Activated CD4-positive, CD25-positive, alpha-beta regulatory T cell (primary cell): ENCODE data around the gene C4orf50.

ENCODE experiments used
- DNase-seq, 4 experiments: peaks; one replicate each; lab custom pipeline; 2025; lab: John Stamatoyannopoulos, UW

Gene C4orf50

GRCh38 chr4:6043843-6044242, 25.6 kb upstream of the C4orf50 start:
- DNase-seq: no peak

DNA sequence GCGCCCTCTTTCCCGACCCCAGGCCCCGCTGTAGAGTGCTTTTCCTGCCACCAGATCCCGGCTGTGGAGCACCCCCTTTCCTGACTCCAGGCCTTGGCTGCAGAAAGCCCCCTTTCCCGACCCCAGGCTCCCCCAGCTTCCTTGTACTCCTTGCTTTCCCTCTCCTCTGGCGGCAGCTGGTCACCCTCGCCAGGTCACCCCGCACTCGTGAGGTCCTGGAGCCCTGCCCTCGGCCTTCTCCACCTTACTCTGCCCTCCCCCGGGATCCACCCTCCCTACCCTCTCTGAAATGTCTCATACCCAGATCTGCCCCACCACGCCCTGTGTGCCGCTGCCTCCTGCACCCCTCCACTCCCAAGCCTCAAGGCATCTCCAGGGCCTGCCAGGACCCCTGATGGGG, 25.0 kb upstream of the C4orf50 start:
- no peak for DNase-seq

DNA sequence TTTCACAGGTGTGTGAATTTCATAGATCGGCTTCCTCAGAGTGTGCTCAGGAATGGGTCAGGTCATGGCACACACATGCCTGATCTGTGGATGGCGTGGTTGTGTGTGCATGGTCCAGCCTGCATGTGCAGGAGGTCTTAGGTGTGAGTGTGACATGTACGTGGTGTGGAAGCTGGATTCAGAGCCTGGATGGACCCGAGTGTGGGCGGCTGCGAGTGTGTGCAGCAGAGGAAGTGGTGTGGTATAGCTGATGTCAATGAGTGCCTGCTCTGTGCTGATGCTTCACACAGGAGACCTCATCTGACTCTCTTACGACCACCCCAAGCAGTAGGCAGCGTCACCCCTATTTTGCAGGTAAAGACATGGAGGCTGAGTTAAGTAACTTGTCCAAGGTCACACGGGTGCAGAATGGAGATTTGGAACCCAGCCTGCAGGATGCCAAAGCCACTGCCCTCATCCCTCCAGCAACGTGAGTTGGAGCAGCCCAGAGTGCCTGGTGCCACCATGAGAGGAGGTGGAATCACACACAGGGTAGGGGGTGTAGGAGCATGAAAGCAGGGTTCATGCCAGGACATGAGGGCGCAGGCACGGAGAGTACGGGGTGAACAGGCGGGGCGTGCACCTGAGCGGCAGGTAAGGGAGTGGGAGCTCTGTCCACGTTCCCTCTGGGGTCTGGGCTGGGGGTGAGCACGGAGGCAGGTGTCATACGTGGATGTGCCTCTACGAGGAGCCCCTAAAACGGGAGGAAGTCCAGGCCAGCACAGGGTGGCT, 24.2 kb upstream of the C4orf50 start:
- DNase-seq: no peak

GRCh38 chr4:6041800-6042199, 23.6 kb upstream of the C4orf50 start:
- no peak for DNase-seq

- no peak for DNase-seq
These were observed 20.5 kb upstream of the C4orf50 start for GRCh38 chr4:6038711-6039110.

DNA sequence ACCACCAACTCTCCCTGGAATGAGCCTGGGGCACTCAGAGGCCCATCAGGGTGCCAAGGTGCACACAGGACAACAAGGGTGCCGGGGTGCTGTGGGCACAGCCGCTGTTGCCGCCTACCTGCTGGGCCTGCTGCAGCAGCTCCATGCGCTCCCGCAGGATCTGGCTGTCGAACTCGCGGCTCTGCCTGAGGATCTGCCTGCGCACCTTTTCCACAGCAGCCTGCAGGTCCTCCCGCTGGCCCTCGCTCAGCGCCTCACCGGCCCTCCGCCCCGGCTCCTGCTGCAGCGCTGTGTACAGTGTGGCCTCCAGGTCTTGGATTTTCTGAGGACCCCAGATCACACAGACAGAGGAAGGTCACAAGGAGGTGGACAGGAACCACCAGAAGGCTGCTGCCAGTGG, 17.6 kb upstream of the C4orf50 start:
- no peak for DNase-seq

DNA sequence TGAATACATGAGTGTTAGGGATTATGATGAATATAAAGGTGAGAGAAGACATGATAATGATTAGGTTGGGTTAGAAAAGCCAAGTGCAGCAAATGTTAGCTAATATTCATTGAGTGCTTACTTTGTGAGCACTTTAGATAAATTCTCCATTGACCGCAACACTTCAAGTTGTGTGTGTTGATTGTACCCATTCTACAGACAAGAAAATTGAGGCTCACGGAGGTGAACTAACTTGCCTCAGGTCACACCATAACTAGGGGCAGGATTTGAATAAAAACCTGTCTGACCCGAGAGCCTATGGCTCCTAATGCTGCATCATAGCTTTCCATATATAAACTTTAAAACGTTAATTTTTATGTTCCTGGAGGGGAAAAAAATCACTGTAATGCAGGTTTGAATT, 15.2 kb upstream of the C4orf50 start:
- no peak for DNase-seq

DNA sequence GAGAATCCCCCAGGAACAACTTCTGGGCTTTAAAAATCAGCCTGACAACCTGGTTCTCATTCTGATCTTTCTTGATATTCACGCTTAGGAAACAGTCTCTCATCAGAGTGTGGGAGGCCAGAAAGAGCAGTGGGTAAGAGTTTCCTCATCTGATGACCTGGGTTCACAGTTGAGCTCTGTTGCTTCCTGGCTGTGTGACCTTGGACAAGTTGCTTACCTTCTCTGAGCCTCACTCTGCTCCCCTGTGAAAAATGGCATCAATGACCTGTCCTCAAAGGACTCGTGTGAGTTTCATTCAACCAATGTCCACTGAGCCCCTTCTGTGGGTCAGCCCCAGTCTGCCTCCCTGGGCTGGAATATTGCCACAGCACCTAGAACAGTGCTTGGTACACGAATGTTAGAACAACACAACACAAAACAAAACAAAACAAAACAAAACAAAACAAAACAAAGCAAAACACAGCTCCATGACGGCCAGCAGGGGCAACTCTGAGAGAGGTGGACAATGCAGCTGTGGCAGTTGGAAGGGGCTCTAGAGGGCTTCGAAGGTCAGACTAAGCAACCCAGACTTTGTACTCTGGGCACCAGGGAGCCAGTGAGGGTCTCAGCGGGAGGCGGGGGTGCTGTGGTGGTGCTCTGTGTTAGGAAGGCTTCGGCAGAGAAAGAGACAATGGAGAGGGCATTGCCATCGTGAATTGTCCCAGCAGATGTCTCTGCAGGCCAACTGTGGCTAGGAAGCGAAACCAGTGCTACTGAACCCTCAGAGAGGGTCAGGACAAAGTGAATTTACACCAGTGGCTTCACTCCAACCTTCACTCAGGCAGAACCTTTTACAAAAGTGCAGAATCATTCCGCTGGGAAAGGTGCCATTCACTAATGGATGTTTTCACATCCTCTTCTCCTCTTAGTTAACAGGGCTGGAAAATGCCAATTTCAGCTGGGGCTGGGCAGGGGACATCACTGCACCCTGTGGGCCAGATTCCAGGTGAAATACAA, 14.3 kb upstream of the C4orf50 start:
- DNase-seq: no peak

DNA sequence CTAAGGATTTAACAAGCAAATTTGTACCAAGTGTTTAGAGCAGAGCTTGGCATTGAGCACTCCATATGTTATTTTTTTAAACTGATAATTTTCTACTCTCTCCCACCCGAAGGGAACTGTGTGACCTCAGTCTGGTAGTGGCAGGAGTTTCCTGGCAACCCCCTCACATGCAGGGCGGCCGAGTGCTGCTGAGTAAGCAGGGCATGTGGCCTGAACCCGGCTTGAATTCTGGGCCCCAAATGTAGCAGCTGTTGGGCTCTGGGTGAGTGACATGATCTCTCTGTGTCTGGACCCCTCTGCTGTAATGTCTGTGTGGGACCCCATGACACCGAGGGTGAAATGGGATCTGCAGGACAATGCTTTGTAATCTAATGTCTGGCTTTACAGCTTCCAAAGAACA, 13.6 kb upstream of the C4orf50 start:
- no peak for DNase-seq

DNA sequence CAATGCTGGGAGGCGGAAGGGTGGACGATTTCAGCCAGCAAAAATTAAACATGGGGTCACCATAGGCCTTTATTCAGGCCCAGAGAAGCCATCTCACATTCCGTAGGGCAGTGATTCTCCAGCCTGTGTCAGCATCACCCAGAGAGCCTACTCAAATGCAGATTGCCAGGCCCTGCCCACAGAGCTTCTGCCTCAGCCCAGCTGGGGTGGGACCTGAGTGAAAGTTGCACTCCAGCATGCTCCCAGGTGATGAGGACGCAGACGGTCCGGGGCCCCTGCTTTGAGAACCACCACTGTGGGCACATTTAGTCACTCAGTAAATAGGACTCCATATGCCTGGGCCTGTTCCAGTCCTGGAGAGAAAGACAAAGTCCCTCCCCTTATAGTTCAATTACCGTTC, 12.4 kb upstream of the C4orf50 start:
- no peak for DNase-seq

DNA sequence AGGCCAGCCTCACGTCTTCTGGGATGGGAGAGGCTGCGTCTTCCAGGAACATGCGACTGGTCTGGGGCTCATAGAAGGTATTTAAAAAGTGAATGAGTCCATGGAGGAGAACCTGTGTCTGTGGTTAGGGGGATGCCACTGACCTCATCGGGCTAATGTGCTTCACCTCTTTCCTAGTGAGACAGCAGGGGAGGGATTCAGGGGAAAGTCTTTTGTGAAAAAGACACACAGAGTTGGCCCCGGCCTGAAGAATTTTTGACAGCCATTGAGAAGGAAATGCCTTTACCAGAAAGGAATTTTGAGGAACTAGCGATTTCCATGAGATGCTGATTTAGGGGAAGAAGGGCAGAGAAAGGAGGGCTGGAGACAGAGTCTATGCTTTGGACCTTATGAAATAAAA, 11.0 kb upstream of the C4orf50 start:
- no peak for DNase-seq

DNA sequence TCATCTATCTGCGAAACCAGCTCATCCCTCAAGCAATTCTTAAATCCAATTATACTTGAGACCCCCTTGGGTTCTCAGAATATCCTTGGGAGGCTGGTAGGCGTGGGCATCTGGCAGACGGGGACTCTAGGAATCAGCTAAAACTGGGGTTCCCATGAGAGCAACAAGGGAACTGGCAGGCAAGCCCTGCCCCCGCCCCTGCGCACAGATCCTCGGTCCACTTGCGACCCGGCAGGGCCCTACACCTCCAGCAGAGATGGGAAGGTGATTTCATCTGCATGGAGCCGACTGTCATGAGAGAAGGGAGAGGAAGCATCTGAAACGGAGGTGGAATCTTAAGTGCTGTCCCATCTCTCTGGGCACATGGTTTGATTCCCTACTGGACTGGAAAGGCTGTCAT, 9.9 kb upstream of the C4orf50 start:
- no peak for DNase-seq

DNA sequence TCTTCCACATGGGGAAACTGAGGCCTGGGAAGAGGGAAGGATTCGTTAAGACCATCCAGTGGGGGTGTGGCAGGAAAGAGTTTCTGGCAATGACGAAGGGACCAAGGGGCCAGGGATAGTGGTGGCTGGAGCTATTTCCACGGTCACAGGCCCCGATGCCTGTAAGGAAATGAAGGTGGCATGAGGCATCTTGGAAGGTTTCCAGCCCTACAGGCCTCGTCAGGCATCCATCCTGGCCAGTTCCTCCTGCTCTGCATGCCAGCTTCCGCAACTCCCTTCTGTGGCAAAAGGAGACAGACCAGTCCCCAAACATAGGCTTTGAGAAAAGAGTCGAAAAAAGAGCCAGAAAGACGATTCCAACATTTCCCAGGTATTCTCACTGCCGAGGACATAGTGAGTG, 9.2 kb upstream of the C4orf50 start:
- no peak for DNase-seq

DNA sequence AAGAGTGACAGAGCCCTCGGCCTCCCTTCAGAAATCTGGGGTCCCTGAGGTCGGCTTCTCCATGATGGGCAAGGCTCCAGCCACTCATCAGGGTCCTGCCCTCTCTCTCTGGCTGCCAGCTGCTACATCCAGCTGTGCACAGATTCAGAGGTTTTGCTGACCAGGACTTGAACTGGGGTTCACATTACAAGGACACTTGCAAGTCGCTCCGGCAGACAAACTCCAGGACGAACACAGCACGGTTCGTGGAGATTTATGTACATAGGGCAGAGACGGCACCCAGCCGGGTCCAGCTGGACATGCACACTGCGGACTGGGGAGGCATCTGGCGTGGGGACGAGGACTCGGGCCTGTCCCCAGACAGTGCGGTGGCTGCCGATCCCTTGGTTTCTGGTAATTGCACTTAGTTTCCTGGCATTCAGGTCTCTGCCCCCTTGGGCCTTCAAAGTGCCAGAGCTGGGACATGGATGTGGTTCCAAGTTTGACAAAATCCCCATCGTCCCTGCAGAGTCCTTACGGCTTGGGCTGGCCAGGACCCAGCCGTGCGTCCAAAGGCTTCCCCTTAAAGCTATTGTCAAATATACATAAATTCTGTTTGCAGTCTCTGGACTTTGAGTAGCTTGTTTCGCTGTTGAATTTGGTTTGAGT, 6.2 kb upstream of the C4orf50 start:
- no peak for DNase-seq

GRCh38 chr4:6023731-6024130, 5.5 kb upstream of the C4orf50 start:
- no peak for DNase-seq

- DNase-seq: no peak
These were observed 4.5 kb upstream of the C4orf50 start for GRCh38 chr4:6022607-6023288.

- DNase-seq: no peak
These were observed 3.8 kb upstream of the C4orf50 start for GRCh38 chr4:6021831-6022606.

DNA sequence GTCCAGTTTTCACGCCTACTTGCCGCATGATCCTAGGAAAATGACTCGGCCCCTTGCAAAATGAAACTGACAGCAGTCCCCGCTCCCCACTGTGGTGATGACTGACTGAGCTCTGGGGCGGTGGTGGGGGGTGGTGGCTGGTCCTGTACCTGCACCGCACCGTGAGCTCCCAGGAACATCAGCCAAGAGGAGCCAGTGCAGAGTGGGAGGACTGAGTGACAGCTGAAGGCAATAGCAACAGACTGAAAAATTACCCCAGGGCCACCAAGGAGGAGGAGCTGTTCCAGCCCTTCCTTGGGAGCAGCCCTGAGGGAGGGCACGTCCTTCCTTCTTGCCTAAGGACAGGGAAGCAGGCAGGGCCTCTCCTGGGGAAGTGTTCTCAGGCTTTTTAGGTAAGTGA, 2.4 kb upstream of the C4orf50 start:
- DNase-seq: no peak

DNA sequence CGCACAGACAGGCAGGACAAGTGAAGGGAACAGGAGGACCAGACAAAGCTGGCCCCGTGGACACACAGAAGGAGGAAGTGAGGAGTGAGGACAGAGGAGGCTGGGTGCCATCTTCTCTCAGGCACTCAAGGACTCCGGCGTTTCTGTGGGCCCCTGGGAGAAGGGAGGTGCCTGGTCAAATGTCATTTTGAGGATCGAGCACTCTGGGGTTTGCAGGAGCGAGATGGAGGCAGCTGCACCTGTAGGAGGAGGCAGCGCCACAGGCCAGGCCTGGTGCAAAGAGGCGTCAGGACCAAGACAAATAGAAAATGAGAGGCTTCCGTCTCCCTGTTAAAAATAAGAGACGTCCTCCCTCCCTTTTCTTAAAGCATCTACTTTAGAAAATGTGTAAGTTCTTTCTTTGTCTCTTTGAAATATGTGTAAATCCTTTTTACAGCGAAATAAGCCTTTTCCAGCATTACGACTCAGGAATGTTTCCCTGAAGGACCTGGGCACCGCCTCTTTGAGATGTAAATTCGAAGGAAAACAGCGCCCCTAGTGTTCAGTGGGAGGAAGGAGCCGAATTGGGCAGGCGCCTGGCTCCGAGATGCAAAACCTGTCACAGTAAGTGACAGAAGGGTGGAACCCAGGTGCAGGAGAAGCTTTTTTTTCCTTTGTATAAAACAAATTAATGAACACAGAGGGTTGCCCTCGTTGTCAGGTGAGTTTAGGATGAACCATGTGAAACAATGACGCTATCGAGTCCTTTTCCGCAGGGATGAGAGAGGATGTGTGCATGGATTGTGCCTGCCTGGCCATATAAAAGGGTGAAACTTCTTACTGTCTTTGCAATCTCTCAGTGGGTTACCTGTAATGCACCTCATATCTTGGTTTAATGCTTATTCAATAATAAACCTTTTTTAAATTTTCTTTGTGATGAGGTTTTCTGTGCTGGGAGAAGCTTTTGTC, 1.4 kb upstream of the C4orf50 start:
- DNase-seq: no peak

- DNase-seq: no peak
These were observed 431 bp downstream of the C4orf50 start for GRCh38 chr4:6017800-6018199.
